SK-N-SH (cell line): ENCODE results near the gene CASZ1. TPM values are rescaled to one million over a fixed set of nuclear protein-coding genes. Genes with fewer than 3 reads are reported as not detected.

ENCODE experiments used
- CTCF ChIA-PET: fragments of 300-600, 350-600 bp; formaldehyde crosslinking; extraction: SDS; loops from one replicate; lab custom pipeline; 2021; lab: Yijun Ruan, JAX
- POLR2A ChIA-PET: fragments of 350-600 bp; sonication (Branson Sonifier 250); formaldehyde crosslinking; extraction: SDS; loops from one replicate; lab custom pipeline; 2020; ENCODE audit warnings: antibody characterized with exemption, inconsistent platforms; lab: Yijun Ruan, JAX
- DNase-seq: peaks from one replicate; pipeline ENCODE4 v3.0.0; 2012
- H2AFZ ChIP-seq: fragments of 200-600 bp; sonication (generic); 2 replicates; pipeline ENCODE4 v1.8.1; 2016; ENCODE audit warnings: antibody characterized with exemption, mild to moderate bottlenecking, low read depth
- H3F3A ChIP-seq: fragments of 200-600 bp; sonication (generic); replicated peaks from 2 replicates; pipeline ENCODE3; 2016; ENCODE audit warnings: antibody characterized with exemption, mild to moderate bottlenecking; ENCODE audit not compliant: insufficient read depth
- H3K27ac ChIP-seq, 2 experiments: fragments of 200-500 bp in 1 of 2; fragments of 200-600 bp in 1 of 2; sonication (Bioruptor generic) in 1 of 2; sonication (generic), shearing (Covaris generic) in 1 of 2; 2 replicates each; pipeline versions ENCODE4 v1.5.1 to v1.6.1; 2014 to 2016; ENCODE audit warnings: low read depth in 2 of 2, inconsistent platforms in 1 of 2, low read length in 1 of 2, mild to moderate bottlenecking in 1 of 2, mixed read lengths in 1 of 2
- H3K27me3 ChIP-seq: fragments of 200-600 bp; sonication (generic), shearing (Covaris generic); 2 replicates; pipeline ENCODE4 v1.6.1; 2016; ENCODE audit warnings: mixed run types; ENCODE audit not compliant: insufficient read depth
- H3K36me3 ChIP-seq, 2 experiments: fragments of 200-500 bp in 1 of 2; fragments of 200-600 bp in 1 of 2; sonication (Bioruptor generic) in 1 of 2; sonication (generic) in 1 of 2; replicated peaks in 1 of 2; 2 replicates each; pipeline versions ENCODE3 to v1.5.1; 2014 to 2016; ENCODE audit warnings: low read length in 1 of 2, mild to moderate bottlenecking in 1 of 2; ENCODE audit not compliant: insufficient read depth in 2 of 2, control insufficient read depth in 1 of 2
- H3K4me1 ChIP-seq, 2 experiments: fragments of 200-500 bp in 1 of 2; fragments of 200-600 bp in 1 of 2; sonication (Bioruptor generic) in 1 of 2; sonication (generic), shearing (Covaris generic) in 1 of 2; 2 replicates each; pipeline versions ENCODE4 v1.5.1 to v1.6.1; 2014 to 2016; ENCODE audit warnings: low read depth in 1 of 2, low read length in 1 of 2, mixed run types in 1 of 2; ENCODE audit not compliant: insufficient read depth in 2 of 2, control insufficient read depth in 1 of 2
- H3K4me2 ChIP-seq: fragments of 200-600 bp; sonication (generic), shearing (Covaris generic); 2 replicates; pipeline ENCODE4 v1.6.1; 2017; ENCODE audit warnings: mixed run types
- H3K4me3 ChIP-seq, 2 experiments: fragments of 200-500 bp in 1 of 2; fragments of 200-600 bp in 1 of 2; sonication (Bioruptor generic) in 1 of 2; sonication (generic), shearing (Covaris generic) in 1 of 2; 2 replicates each; pipeline versions ENCODE4 v1.5.1 to v1.8.1; 2014 to 2016; ENCODE audit warnings: low read depth in 2 of 2, inconsistent platforms in 1 of 2, low read length in 1 of 2, mild to moderate bottlenecking in 1 of 2, mixed read lengths in 1 of 2, moderate library complexity in 1 of 2
- H3K79me2 ChIP-seq: fragments of 200-600 bp; sonication (generic); 2 replicates; pipeline ENCODE4 v1.8.1; 2017; ENCODE audit warnings: mild to moderate bottlenecking; ENCODE audit not compliant: insufficient read depth
- H3K9ac ChIP-seq: fragments of 200-600 bp; sonication (generic); 2 replicates; pipeline ENCODE4 v1.6.1; 2017; ENCODE audit warnings: mixed run types
- H3K9me2 ChIP-seq: fragments of 200-600 bp; sonication (generic); 2 replicates; pipeline ENCODE4 v1.6.1; 2017; ENCODE audit warnings: mixed run types
- H3K9me3 ChIP-seq: fragments of 200-600 bp; sonication (generic); 2 replicates; pipeline ENCODE4 v1.6.1; 2017; ENCODE audit warnings: mixed run types, mild to moderate bottlenecking, moderate library complexity
- H4K20me1 ChIP-seq: fragments of 200-600 bp; sonication (generic); 2 replicates; pipeline ENCODE4 v1.6.1; 2017; ENCODE audit warnings: mild to moderate bottlenecking, mixed run types; ENCODE audit not compliant: insufficient read depth
- CHD2 ChIP-seq: fragments of 150-350 bp; IDR thresholded peaks from 2 replicates; pipeline ENCODE4 v1.6.1; 2018; ENCODE audit warnings: low read length; ENCODE audit not compliant: partially characterized antibody
- FOSL2 ChIP-seq: IDR thresholded peaks from 2 replicates; pipeline ENCODE4 v1.4.0; 2012; ENCODE audit warnings: low read depth, mild to moderate bottlenecking, moderate library complexity, borderline replicate concordance
- FOXJ3 ChIP-seq: sonication (generic); formaldehyde crosslinking; IDR thresholded peaks from 2 replicates; pipeline ENCODE4 v1.5.1; 2020; ENCODE audit warnings: mild to moderate bottlenecking, missing genetic modification reagents
- JUND ChIP-seq: IDR thresholded peaks from 2 replicates; pipeline ENCODE4 v1.4.0; 2012
- NRF1 ChIP-seq: IDR thresholded peaks from 2 replicates; pipeline ENCODE4 v1.6.1; 2012; ENCODE audit warnings: low read depth, mild to moderate bottlenecking, low read length
- RCOR1 ChIP-seq: fragments of 150-350 bp; IDR thresholded peaks from 2 replicates; pipeline ENCODE4 v1.6.1; 2017; ENCODE audit warnings: antibody characterized with exemption, low read length
- RXRA ChIP-seq: IDR thresholded peaks from 2 replicates; pipeline ENCODE4 v1.4.0; 2012; ENCODE audit warnings: low read depth, mild to moderate bottlenecking, borderline replicate concordance
- SIN3A ChIP-seq: IDR thresholded peaks from 2 replicates; pipeline ENCODE4 v1.6.1; 2012; ENCODE audit warnings: low read depth, mild to moderate bottlenecking, low read length, moderate library complexity, borderline replicate concordance
- SMC3 ChIP-seq: IDR thresholded peaks from 2 replicates; pipeline ENCODE4 v1.6.1; 2012; ENCODE audit warnings: low read depth, low read length, improper control_type of control experiment
- TEAD4 ChIP-seq: IDR thresholded peaks from 2 replicates; pipeline ENCODE4 v1.4.0; 2012; ENCODE audit warnings: mild to moderate bottlenecking, borderline replicate concordance; ENCODE audit not compliant: insufficient read depth
- YY1 ChIP-seq: IDR thresholded peaks from 2 replicates; pipeline ENCODE4 v1.4.0; 2012; ENCODE audit warnings: low read depth, mild to moderate bottlenecking
- WGBS: methylation state at CpG from one replicate; pipeline ENCODE4 v1.1.6; 2017; ENCODE audit warnings: low lambda C conversion rate; 5-methylcytosine and 5-hydroxymethylcytosine counted together
- polyA plus RNA-seq, 3 experiments: library from polyadenylated mRNA; depleted of rRNA; stranded (reverse); fragments of >200 nt; gene quantifications; 2 replicates each; pipeline ENCODE4 v1.2.3, GENCODE V29; 2012
- TF ChIP-seq, protein P1 (sequence below): fragments of 150-350 bp; IDR thresholded peaks from 2 replicates; pipeline ENCODE4 v1.6.1; 2016; ENCODE audit warnings: mild to moderate bottlenecking, low read depth, low read length
- TF ChIP-seq, protein P2 (sequence below): IDR thresholded peaks from 2 replicates; pipeline ENCODE4 v1.4.0; 2012; ENCODE audit warnings: low read depth

CASZ1 gene
- polyA plus RNA-seq, 1 of the 3 experiments (the other 2 are of a cell fraction), result 0.51 TPM

DNA sequence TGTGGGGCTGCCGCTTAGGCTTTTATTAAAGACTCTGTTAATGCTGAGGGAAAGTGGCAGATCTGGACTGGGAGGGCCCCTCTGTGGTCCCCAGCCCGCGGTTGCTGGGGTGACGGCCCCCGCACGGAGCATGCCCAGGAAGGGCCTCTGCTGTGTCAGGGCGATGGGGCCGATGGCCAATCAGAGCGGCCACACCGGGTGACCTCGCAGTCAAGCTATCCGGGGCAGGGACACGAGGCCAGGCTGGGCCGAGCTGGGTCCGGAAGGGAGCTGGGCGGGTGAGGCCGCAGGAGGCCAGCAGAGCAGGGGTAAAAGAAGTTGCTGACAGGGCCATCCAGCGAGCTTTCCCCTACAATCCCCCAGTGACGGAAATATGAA, 145.1 kb downstream of the CASZ1 start:
- Histone ChIP-seq H3K4me3 (no peak overlapping the region), H3K4me2 (no peak overlapping the region), H4K20me1 (no peaks in the 10 kb centered on the region), H3K27me3 (no peaks in the 10 kb centered on the region), H3K79me2 (no peaks in the 10 kb centered on the region), H3F3A (no peaks in the 10 kb centered on the region), H3K9ac (no peak overlapping the region), H3K27ac (no peak overlapping the region), H3K9me3 (no peaks in the 10 kb centered on the region), H3K9me2 (no peaks in the 10 kb centered on the region), H3K4me1 (peaks cover 0 to 16% of the 10 kb centered on the region in 2 experiments; a peak in 1 of 4 replicates), H3K36me3 (no peaks in the 10 kb centered on the region), H2AFZ (no peak overlapping the region)
- DNase-seq, result no peak
- 87% methylated on average over 15 of the region's 19 CpGs for WGBS
- TF ChIP-seq NRF1, result no peak
- TF ChIP-seq YY1, result no peak
- TF ChIP-seq RCOR1, result no peak
- no peak for TF ChIP-seq CHD2
- POLR2A ChIA-PET, result no interaction called here
- CTCF ChIA-PET, result no interaction called here

DNA sequence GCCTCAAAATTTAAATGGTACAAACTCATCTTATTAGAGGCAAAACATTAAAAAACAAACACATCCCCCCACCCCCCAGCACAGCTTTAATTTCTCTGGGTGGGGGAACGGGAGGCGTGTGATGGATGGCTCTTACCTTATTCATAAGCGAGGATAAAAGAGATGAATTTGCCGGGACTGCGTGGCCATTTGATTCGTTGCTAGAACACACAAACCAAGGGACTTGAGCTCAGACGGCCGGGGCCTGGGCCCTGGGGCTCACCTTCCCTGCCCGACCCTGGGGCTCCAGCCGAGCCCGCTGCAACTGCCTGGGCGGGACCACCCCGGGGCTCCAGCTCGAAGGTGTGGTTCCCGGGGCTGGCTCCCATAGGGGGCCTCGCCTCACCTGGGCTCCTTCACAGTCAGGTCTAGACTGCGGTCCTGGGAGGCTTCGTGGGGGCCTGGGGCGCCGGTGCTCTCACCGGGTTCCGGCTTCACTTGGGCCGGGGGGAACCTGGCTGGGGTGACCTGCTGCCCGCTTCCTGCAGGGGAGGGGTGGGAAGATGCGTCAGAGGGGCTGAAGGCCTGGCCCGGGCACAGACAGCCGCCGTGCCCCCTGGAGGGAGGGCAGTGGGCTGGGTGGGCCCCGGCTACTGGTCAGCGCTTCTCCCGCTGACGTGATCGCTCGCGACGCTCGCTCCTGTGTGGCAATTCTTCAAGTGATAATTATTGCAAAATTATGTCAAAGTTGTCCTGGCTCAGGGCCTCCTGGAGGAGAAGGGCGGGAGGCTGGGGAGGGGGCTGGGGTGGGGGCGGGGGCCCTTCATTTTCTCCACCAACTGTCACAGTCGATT, 145.7 kb downstream of the CASZ1 start:
- ChIA-PET POLR2A (no interaction called here), CTCF (no interaction called here)
- no peak for DNase-seq
- Histone ChIP-seq H3F3A (no peaks in the 10 kb centered on the region), H3K9me2 (no peaks in the 10 kb centered on the region), H3K4me1 (peaks cover 0 to 16% of the 10 kb centered on the region in 2 experiments; a peak in 1 of 4 replicates), H3K4me3 (no peak overlapping the region), H3K27ac (no peak overlapping the region), H2AFZ (no peak overlapping the region), H3K9ac (no peak overlapping the region), H3K27me3 (no peaks in the 10 kb centered on the region), H3K36me3 (no peaks in the 10 kb centered on the region), H3K79me2 (no peaks in the 10 kb centered on the region), H3K4me2 (no peak overlapping the region), H3K9me3 (no peaks in the 10 kb centered on the region), H4K20me1 (no peaks in the 10 kb centered on the region)
- 90% methylated on average over 13 of the region's 40 CpGs for WGBS
- TF ChIP-seq RXRA, result no peak
- TF ChIP-seq FOXJ3 (CRISPR knock-in tag), result no peak
- TF ChIP-seq, protein P1, sequence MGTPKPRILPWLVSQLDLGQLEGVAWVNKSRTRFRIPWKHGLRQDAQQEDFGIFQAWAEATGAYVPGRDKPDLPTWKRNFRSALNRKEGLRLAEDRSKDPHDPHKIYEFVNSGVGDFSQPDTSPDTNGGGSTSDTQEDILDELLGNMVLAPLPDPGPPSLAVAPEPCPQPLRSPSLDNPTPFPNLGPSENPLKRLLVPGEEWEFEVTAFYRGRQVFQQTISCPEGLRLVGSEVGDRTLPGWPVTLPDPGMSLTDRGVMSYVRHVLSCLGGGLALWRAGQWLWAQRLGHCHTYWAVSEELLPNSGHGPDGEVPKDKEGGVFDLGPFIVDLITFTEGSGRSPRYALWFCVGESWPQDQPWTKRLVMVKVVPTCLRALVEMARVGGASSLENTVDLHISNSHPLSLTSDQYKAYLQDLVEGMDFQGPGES, result no peak
- TF ChIP-seq SMC3, result no peak
- TF ChIP-seq SIN3A, result no peak
- TF ChIP-seq TEAD4, result no peak
- no peak for TF ChIP-seq FOSL2
- TF ChIP-seq, protein P2, sequence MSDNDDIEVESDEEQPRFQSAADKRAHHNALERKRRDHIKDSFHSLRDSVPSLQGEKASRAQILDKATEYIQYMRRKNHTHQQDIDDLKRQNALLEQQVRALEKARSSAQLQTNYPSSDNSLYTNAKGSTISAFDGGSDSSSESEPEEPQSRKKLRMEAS, result no peak
- no peak for TF ChIP-seq NRF1
- TF ChIP-seq JUND, result no peak
